ENCODE data around the gene CD2AP.
A peak's percentile ranks its signal among the peaks of the same experiment; 100 is the strongest.
"Not testable (repeated sequence)": the region's sequence is repeated elsewhere in the genome, so short reads cannot be mapped to it uniquely, and the experiment has no call there.

Gene CD2AP, protein sequence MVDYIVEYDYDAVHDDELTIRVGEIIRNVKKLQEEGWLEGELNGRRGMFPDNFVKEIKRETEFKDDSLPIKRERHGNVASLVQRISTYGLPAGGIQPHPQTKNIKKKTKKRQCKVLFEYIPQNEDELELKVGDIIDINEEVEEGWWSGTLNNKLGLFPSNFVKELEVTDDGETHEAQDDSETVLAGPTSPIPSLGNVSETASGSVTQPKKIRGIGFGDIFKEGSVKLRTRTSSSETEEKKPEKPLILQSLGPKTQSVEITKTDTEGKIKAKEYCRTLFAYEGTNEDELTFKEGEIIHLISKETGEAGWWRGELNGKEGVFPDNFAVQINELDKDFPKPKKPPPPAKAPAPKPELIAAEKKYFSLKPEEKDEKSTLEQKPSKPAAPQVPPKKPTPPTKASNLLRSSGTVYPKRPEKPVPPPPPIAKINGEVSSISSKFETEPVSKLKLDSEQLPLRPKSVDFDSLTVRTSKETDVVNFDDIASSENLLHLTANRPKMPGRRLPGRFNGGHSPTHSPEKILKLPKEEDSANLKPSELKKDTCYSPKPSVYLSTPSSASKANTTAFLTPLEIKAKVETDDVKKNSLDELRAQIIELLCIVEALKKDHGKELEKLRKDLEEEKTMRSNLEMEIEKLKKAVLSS

DNA sequence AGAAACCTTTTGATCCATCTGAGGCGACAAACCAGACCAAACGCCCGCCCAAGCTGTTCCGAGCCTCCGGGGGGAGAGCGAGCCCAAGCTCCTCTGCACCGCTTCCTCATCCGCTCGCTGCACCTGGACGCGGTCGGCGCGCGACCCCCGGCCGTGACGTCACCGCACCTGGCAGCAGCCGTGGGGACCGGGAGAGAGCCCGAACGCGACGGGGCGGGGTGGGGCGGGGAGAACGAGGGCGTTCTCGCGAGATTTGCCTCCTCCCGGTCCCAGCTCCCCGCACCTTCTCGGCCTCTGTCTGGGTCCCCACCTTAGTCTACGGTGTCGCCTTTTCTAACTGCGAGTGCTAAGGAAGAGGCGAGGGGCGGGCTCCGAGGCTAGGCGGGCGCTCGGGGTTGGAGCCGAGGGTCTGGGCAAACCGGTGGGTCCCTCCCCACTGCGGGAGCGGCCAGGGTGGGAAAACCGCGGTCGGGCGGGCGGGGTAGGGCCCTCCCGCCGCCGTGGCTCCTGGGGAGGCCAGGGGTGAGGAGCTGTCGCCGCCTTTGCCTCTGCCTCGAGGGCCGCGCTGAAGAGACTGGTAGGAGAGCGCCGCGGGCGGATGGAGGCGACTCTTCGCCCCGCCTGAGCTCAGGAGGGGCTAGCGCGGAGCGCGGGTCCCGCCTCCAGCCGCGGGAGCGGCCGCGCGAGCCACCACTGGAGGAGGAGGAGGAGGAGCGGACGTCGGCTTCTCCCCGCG lies at the start of gene CD2AP:
CD2AP (plus strand) TSS at position 293 of the 736 bp plus-strand sequence. CDS start 456 bp downstream, outside the sequence.
- DNase-seq (ENCODE audit: low read depth) = peak; percentile 58

GRCh38 chr6:47428288-47428687 lies 49.3 kb upstream of the CD2AP start:
- DNase-seq (ENCODE audit: low read depth) = no peak

DNA sequence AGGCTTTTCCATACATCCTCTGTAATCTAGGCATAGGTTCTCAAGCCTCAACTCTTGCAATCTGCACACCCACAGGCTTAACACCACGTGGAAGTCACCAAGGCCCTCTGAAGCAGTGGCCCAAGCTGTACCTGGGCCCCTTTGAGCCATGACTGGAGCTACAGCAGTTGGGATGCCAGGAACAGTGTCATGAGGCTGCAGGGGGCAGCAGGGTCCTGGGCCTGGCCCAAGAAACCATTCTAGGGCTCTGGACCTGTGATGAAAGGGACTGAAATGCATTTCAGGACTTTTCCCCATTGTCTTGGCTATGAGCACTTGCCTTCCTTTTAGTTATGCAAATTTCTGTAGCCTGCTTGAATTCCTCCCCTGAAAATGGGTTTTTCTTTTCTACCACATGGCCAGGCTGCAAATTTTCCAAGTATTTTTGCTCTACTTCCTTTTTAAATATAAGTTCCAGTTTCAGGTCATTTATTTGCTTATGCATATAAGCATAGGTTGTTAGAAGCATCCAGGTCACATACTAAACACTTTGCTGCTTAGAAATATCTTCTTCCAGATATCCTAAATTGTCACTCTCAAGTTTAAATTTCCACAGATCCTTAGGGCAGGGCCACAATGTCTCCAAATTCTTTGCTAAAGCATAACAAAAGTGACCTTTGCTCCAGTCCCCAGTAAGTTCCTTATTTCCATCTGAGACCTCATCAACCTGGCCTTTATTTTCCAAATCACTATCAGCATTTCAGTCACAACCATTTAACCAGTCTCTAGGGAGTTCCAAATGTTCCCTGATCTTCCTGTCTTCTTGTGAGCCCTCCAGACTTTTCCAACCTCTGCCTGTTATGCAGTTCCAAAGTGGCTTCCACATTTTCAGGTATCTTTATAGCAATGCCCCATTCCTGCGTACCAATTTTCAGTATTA lies 48.6 kb upstream of the CD2AP start:
- no peak for DNase-seq (ENCODE audit: low read depth)

GRCh38 chr6:47434372-47435253 lies 43.0 kb upstream of the CD2AP start:
- DNase-seq (ENCODE audit: low read depth) = no peak

GRCh38 chr6:47435254-47435612 lies 42.4 kb upstream of the CD2AP start:
- no peak for DNase-seq (ENCODE audit: low read depth)

GRCh38 chr6:47437592-47437991 lies 40.0 kb upstream of the CD2AP start:
- no peak for DNase-seq (ENCODE audit: low read depth)

DNA sequence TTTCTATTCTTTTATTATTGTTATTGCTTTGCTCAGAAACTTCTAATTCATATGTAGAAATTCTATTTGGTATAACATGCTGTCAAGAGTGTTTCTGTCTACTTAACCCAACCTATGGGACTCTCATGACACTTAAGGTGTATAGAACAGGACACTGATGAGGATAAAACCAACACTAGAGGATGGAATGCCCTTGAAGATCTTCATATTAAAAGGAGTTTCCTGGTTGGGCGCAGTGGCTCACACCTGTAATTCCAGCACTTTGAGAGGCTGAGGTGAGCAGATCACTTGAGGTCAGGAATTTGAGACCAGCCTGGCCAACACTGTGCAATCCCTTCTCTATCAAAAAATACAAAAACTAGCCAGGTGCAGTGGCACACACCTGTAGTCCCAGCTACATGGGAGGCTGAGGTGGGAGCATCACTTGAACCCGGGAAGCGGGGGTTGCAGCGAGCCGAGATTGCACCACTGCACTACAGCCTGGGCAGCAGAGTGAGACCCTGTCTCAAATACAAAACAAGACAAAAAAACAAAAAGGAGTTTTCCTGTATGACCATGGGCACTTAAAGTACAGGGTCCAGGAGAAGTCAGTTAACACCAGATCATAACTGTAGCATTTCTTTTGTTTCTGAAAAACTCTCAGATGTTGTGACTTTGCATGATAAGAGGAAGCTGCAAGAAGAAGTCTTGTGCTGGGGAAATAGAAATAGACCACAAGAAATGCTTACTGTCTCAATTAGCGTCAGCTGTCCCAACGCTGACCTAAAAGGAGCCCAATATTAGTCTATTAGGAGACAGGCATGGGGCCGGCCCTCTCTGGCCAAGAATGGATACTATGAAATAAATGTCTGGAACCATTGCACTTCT lies 38.9 kb upstream of the CD2AP start:
- no peak for DNase-seq (ENCODE audit: low read depth)

GRCh38 chr6:47439348-47439668 lies 38.3 kb upstream of the CD2AP start:
- DNase-seq (ENCODE audit: low read depth) = no peak

DNA sequence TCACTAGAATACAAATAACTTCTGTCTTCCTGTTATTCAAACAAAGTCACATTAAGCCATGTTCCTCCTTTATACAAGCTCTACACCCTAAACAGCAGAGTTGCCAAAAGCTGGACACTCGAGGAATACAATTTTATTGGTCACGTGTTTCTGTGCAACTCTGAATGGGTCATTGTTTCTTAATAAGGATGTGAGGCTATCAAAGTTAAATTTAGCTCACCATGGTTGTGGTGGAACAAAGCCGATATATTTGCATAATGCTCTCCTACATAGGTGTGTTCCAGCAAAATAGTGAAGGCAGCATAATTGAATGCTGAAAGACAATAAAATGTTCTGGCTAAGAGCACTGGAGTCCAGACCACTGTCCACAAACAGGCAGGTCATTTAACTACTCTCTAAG lies 36.9 kb upstream of the CD2AP start:
- no peak for DNase-seq (ENCODE audit: low read depth)

- DNase-seq (ENCODE audit: low read depth) = not testable (repeated sequence)
Observed at GRCh38 chr6:47444964-47445363, 32.6 kb upstream of the CD2AP start.

DNA sequence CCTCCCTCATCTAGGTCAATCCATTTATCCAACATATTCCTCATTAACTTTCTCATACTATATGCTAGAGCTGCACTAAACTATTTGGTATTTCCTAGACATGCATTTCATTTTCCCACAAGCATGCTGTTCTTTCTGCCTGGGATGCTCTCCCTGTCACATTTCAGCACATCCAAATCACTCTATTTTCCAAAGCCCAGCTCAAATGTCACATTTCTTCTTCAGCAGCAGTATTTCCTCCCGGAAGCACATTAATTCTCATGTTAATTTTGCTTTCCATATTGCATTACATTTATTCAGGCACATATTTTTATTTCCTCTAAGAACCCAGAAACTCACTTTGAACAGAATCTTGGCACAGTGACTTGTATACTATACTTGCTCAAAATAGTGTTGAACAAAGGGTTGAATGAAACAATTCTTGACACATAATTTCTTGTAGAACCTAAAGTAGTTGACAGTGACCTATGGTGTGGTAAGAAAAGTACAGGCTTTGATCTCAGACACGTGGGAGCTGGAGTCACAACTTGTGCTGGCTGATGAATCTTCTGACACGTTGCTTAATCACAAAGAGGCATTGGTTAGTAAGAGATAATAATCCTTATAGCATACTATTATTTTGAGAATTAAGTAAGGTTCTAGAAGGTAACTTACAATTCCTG lies 30.8 kb upstream of the CD2AP start:
- no peak for DNase-seq (ENCODE audit: low read depth)

DNA sequence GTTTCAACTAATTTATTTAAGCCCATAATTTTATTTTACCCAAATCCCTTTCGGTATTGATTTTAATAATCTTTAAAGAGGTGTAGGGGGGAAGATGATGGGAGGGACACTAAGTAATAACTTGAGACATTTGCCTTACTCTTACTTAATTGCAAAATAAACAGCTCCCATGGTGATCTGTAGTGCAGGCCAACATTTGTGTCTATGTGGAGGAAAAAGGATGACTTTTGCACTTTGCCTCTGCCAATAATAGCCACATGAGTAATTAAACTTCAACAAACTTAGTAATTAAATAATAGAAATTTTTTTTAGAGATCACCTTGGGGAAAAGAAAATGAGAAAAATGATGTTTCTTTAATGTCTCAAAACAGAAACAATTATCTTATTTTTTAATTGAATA lies 29.9 kb upstream of the CD2AP start:
- DNase-seq (ENCODE audit: low read depth) = no peak

DNA sequence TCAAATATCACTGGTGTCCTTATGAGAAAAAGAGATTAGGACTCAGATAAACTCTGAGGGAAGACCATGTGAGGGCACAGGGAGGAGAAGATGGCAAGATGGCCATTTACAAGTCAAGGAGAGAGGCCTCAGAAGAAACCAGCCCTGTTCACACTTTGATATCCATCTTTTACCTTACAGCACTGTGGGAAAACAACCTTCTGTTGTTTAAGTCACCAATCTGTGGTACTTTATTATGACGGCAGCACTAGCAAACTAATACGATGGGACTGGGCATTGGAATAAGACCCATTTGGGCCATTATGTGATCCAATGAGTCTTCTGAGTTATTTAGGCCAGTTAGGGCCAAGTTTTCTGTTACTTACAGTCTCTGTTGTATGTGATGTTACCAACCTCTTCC lies 26.4 kb upstream of the CD2AP start:
- no peak for DNase-seq (ENCODE audit: low read depth)

DNA sequence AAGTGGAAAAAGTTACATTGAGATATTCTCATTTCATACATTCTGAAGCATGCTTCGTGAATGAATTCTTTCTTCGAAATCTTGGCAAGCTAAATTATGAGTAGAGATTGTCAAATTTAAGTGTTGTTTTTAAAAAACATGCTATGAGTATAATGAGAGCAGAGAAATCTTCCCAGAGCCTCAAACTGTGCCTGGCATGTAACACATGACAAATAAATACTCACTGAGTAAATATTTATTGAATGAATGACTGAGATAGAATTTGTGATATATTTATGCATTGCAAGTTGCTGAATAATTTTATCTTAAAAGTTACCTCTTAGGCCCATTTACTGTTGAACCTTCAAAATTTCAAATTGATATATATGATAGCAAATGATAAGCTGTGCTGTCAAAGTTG lies 24.7 kb upstream of the CD2AP start:
- DNase-seq (ENCODE audit: low read depth) = no peak

DNA sequence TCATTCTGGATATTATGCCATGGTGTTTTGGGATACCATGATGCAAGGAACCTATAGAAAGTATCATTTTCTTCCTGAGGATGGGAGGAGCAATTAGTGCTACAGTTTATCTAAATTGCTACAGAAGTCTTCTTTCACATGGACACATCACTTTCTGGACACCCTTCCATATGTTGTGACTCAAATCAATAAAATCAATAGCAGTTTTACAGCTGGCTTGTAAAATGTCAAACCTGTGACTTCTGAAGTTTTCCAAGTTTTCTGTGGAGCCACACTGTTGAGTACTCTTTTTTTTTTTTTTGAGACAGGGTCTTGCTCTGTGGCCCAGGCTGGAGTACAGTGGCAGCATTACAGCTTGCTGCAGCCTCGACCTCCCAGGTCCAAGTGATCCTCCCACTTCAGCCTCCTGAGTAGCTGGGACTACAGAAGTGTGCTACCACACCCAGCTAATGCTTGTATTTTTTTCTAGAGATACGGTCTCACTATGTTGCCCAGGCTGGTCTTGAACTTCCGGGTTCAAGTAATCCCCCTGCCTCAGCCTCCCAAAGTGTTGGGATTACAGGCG lies 24.1 kb upstream of the CD2AP start:
- DNase-seq (ENCODE audit: low read depth) = no peak

- no peak for DNase-seq (ENCODE audit: low read depth)
Observed at GRCh38 chr6:47454713-47455396, 22.7 kb upstream of the CD2AP start.

GRCh38 chr6:47455533-47456209 lies 21.9 kb upstream of the CD2AP start:
- no peak for DNase-seq (ENCODE audit: low read depth)

- DNase-seq (ENCODE audit: low read depth) = no peak
Observed at GRCh38 chr6:47456536-47456975, 21.0 kb upstream of the CD2AP start.
